Stimulated activated CD4-positive, alpha-beta T cell treated with anti-CD3 and anti-CD28 coated beads, Interleukin-15, amount 100 ng/mL, for 24 hours (primary cell): ENCODE results near the gene DDA1.
"Not testable (repeated sequence)": the region's sequence is repeated elsewhere in the genome, so short reads cannot be mapped to it uniquely, and the experiment has no call there.

Source experiments
- DNase-seq: peaks from one replicate; pipeline ENCODE4 v3.0.0-alpha.2; 2020

The DDA1 gene

DNA sequence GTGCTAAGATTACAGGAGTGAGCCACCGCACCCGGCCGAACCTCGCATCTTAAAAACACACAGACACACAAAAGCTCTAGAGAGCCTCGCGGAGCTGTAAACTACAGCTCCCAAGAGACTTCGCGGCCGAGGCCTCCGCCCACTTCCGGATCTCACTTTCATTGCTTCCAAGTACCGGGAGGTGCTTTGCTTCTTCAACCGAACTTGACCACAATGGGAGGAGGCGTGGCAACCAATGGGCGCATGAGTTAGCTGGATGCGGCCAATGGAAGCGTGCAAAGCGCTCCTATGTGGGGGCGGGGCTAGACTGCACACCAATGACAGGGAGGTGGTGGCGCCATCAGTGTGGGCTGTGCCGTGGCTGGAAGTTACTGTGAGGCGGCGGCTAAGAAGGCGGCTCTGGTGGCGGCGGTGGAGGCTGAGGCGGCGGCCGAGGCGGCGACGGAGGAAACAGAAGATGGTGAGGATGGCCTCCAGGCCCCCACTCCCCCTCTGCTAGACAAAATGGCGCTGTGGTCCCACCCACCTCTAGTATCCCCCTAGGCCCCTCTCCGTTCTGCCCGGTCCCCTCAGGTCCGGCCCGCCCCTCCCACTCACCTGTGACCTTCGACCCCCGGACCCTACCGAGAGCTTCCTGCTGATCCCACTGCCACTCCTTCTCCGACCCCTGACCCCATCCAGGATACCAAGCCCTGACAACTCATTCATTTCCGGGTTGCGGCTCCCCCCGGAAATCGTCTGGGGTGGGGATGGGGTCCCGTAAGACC lies at the start of gene DDA1:
TSS of gene DDA1 (plus strand) at position 366 of the 767 bp plus-strand sequence. CDS start at position 458, 92 bp downstream.
- peak; percentile 100 for DNase-seq

DNA sequence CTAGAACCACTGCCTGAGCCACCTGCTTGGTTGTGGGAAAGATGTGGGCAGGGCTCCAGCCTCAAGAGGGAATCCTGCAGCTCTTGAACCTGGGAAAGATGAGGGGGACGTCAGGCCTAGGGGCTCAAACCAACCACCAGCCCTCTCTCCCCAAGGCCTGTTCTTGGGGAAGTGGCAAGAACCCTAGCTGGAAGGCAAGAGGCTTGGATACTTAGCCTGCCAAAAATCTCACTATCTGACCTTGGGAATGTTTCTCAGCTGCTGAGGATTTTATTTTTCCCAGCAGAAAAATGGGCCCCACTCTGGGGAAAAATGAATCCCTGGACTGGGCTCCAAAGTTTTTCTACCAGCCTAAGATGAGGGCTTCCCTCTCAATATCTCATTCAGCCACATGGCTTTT lies 49.4 kb upstream of the DDA1 start:
- no peak for DNase-seq

DNA sequence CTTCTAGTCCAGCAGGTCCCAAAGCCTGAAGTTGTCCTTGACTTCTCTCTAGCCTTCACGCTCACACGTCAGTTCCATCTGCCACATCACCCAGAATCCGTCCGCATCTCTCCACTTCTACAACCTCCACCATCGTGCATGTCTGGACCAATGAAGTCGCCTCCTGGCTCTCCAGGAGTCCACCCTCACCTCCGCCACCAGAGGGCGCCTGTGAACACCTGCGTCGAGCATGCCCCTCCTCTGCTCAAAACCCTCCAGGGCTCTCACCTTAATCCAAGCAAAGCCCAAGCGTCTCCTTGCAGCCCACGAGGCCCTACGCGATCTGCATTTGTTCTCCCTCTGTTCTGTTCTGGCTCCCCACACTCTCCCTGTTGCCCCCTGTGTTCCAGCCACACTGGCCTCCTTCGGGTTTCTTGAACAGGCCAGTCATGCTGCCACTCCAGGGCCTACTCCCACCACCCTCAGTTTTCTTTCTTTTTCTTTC lies 48.5 kb upstream of the DDA1 start:
- DNase-seq = peak; percentile 93

DNA sequence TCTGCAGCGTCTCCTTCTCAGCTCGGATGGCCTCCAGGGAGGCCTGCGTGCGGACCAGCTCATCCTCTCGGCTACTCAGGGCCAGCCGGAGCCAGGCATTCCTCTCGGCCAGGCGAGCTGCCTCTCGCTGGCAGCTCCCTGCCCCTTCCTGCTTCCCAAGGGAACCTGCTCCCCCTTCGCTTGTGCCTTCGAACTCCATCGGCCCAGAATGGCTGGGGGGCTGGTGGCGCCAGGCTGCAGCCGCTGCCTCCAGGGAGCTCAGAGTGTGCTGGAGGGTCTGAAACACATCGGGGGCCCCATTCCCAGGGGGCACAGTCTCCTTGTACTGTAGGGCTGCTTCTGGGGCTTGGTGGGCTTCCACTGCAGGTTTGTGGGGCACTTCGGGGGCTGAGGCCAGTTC lies 46.8 kb upstream of the DDA1 start:
- DNase-seq = no peak

DNA sequence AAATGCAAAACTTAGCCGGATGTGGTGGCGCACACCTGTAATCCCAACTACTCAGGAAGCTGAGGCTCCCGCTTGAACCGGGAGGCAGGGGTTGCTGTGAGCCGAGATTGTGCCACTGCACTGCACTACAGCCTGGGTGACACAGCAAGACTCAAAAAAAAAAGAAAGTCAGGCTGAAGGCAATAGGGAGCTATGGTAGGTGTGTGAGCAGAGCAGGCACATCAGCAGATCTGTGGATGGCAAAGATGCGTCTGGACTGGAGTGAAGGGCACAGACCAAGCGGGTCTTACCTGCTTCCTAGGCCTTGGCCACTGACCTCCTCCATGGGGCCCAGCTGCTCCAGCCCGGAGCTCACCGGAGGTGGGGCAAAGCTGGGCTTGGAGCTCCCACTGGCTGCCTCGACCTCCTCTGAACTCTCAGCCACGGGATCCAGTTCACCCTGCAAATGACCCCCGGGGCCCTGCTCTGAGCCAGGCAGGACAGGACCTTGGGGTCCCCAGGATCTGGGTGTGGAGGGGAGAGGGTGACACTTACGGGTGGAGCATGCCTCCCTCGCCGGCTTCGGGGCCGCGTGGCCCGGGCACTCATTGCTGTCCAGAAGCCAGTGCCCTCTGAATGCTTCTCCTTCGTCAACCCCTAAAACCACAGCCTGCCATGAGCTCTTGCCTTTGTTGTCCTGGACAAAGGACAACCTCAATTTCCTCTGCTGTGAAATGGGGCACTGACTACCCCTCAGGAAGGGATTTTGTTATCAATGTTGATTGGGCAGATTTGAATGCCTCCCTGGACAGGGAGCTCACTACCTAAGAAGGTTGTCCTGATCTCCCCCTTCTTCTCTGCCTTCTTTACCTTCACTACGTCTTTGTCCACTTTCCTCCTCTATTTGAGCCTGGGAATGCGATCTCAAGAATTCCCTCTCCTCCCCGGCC lies 45.4 kb upstream of the DDA1 start:
- no peak for DNase-seq

DNA sequence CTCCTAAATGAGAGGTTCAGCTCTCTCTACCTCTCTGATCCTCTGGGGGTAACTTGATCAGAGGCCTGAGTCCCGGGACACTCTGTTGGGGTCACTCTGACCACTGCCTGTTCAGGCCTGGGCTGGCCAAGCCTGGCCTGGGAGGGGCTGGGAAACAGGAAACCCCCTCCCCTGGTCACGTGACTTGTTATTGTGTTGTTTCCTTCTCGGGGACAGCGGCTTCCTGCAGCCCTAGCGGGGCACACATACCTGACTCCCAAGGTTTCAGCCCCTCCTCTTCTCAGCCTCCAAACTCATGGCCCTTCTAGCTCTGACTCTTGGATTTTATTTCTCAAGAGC lies 44.8 kb upstream of the DDA1 start, which contains the start of gene USHBP1:
TSS of gene USHBP1 (minus strand) at position 105 of the 339 bp plus-strand sequence. CDS start 446 bp downstream, outside the sequence.
- DNase-seq = no peak

DNA sequence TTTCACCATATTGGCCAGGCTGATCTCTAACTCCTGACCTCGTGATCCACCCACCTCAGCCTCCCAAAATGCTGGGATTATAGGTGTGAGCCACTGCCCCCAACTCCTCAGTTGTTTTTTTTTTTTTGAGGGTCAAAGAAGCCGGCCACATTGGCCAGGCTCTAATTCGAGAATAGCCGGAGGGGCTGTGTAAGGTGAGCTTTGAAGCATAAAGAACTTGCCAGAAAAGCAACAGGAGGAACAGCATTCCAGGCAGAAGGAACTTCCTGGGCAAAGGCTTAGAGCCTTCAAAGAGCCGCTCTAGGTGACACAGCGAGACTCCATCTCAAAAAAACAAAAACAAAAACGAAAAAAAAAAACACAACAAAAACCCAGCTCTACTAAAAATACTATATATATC lies 43.3 kb upstream of the DDA1 start:
- DNase-seq = no peak

DNA sequence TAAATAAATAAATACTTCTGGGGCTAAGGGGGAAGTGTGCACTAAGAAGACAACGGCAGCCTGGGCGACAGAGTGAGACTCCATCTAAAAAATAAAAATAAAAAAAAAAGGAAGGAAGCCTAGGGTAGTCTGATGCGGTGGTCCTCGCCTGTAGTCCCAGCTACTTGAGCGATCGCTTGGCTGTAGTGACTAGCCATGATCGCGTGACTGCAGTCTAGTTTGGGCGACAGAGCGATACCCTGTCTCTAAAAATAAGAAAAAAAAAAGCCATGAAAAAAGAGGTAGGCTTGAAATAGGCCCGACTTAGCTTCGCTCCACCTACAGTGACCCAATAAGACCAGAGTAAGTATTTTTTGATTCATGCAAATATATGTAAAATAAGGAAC lies 42.8 kb upstream of the DDA1 start:
- DNase-seq = no peak

DNA sequence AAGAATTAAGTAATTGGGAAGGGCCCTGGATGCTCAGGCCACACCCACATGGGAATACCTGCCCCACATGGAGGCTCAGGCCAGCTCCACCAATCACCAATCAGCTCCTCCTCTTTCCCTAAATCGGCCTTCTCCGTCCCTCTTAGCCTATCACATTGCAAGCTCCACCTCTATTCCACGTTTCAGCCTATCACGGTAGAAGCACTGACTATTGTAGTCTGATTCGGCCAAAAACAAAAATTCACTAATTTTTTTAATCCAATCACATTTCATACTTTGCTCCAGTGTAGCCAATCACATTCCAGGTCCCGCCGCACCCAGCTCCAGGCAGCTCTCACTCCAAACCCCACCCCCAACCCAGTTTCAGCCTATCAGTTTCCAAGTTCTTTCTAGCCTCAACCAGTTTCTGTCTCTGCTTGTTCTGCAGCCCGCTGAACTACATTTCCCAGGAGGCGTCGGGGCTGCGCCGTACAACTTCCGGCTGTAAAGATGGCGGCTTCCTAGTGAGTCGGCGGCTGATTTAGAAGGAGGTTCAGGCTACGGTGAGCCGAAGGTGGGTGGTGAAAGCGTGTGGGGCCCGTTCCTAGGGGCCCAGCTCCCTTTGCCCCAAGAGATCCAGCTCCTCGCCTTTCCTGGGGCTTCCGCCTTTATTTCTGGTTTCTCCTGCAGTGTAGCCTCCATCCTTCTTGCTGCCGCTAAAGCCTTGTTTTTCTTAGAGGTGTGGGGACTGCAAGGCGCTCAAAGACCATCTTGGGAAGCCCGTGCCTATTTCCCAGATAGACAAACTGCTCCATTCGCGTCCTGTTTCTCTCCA lies 42.2 kb upstream of the DDA1 start, which contains the start of gene BABAM1:
TSS of gene BABAM1 (plus strand) at position 469 of the 814 bp plus-strand sequence. CDS start 1,364 bp downstream, outside the sequence.
- peak; percentile 97 for DNase-seq

DNA sequence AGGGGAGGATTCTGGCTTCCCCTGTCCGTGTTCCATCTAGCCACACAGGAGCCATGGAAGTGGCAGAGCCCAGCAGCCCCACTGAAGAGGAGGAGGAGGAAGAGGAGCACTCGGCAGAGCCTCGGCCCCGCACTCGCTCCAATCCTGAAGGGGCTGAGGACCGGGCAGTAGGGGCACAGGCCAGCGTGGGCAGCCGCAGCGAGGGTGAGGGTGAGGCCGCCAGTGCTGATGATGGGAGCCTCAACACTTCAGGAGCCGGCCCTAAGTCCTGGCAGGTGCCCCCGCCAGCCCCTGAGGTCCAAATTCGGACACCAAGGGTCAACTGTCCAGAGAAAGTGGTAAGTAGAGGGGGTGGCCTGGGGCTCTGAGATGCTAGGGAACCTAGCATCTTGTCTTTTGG lies 40.6 kb upstream of the DDA1 start:
- no peak for DNase-seq

DNA sequence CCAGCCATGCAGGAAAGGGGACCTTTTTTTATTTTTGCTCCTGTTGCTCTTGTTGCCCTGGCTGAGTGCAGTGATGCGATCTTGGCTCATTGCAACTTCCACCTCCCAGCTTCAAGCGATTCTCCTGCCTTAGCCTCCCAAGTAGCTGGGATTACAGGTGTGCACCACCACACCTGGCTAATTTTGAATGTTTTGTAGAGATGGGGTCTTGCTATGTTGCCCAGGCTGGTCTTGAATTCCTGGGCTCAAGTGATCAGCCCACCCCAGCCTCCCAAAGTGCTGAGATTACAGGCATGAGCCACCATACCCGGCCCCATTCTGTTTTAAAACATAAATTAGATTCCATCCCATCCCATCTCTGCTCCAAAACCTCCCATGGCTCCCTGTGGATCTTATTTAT lies 34.5 kb upstream of the DDA1 start:
- DNase-seq = not testable (repeated sequence)

DNA sequence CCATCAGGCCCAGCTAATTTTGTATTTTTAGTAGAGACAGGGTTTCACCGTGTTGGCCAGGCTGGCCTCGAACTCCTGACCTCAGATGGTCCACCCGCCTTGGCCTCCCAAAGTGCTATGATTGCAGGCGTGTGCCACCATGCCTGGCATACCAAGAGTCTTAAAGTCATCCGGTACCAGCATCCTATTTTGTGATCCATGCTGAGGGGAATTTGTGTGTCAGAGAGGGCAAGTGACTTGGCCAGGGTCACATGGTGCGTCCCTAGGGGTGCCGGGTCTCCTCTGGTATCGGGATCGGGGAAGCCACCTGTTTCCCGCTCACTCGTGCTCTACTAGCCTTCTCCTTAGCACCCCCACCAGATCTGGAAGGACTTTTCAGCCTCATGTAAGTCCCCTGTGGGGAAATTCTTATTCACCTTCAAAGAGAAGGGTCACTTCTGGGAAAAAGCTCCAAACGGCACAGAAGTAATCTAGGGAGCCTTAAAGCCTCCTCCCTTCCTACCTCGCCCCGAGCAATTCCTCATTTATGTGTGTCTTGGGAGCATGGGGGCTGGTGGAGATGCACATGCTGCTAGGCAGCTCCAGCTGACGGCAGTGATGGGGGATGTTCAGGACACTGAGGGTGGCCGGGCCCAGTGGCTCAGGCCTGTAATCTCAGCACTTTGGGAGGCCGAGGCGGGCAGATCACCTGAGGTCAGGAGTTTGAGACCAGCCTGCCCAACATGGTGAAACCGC lies 33.8 kb upstream of the DDA1 start:
- DNase-seq = no peak

DNA sequence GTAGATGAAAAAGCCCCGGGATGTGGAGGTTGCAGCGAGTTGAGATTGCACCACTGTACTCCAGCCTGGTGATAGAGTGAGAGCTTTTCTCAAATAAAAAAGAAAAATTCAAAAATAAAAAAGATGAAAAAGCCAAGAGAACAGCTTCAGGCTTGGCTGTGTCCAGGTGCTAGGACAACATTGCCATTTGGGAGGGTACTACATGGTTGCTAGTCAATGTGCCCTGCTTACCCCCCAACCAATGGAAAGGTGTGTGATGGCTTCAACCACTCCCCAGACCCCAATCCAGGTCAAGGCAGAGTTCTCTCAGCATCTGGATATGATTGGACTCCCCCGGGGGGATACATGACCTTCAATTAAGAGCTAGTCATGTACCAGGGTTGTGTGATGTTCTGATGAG lies 29.9 kb upstream of the DDA1 start:
- no peak for DNase-seq

DNA sequence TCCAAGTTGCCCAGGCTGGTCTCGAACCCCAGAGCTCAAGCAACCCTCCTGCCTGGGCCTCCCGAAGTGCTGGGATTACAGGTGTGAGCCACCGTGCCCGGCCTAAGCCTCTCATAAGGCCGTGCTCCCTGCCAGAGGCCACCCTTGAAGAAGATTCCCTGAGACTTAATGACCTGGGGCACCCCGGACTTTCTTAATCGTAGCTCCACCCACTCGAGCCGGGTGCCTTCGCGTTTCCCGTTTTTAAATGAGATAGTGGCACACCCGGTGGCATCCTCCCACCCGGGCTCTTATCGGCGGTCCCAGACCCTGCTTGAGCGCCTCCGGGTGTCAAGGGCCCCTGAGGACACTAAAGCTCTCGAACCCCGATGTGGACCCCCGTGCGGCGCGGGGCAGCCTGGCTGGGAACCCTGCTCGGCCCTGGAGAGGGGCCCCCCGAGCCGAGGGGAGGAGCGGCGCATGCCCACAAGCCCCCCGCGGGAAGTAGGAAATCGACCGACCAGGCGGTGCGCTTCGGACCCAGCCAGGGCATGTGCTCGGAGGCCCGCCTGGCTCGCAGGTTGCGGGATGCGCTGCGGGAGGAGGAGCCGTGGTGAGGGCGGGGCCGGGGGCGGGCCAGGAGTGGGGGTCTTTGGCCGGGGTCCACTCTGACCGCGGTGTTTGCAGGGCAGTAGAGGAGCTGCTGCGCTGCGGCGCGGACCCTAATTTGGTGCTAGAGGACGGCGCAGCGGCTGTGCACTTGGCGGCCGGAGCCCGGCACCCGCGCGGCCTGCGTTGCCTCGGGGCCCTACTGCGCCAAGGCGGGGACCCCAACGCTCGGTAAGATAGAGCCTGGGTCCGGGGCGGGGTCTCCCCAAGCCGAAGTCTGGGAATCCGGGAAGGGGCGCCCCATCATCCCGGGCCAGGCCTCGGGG lies 27.7 kb upstream of the DDA1 start, which contains the start of gene ANKLE1:
TSS of gene ANKLE1 (plus strand) at position 511 of the 914 bp plus-strand sequence. CDS start at position 531, 20 bp downstream.
- DNase-seq = peak; percentile 65

DNA sequence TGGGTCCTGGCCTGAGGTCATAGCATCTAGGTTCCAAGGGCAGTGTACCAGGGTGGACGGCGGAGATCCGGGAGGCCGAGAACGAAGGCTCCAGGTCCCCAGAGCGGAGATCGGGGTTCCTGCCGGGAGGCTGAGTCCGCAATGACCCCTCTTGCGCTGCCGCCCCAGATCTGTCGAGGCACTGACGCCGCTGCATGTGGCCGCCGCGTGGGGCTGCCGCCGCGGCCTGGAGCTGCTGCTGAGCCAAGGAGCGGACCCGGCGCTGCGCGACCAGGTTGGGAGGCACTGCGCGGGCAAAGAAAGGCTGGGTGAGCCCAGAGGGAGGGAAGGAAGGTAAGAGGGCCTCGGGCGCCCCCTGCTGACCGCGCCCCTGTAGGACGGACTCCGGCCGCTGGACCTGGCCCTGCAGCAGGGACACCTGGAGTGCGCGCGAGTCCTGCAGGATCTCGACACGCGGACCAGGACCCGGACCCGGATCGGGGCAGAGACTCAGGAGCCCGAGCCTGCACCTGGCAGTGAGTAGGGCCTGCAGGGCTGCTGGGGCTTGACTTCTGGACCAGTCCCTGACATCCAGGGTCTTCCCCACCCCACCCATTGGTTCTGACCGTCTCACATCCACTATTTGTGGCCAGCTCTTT lies 26.8 kb upstream of the DDA1 start:
- DNase-seq = peak; percentile 88

DNA sequence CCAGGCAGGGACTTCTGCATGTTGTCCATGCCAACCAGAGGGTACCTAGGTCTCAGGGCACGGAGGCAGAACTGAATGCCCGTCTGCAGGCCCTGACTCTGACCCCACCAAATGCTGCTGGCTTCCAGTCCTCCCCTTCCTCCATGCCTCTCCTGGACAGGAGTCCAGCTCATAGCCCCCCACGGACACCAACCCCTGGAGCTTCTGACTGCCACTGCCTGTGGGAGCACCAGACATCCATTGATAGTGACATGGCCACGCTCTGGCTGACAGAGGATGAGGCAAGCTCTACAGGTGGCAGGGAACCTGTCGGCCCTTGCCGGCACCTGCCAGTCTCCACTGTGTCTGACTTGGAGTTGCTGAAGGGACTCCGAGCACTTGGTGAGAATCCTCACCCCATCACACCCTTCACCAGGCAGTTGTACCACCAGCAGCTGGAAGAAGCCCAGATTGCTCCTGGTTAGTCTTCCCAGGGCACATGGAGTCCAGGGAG lies 25.8 kb upstream of the DDA1 start:
- DNase-seq = no peak

DNA sequence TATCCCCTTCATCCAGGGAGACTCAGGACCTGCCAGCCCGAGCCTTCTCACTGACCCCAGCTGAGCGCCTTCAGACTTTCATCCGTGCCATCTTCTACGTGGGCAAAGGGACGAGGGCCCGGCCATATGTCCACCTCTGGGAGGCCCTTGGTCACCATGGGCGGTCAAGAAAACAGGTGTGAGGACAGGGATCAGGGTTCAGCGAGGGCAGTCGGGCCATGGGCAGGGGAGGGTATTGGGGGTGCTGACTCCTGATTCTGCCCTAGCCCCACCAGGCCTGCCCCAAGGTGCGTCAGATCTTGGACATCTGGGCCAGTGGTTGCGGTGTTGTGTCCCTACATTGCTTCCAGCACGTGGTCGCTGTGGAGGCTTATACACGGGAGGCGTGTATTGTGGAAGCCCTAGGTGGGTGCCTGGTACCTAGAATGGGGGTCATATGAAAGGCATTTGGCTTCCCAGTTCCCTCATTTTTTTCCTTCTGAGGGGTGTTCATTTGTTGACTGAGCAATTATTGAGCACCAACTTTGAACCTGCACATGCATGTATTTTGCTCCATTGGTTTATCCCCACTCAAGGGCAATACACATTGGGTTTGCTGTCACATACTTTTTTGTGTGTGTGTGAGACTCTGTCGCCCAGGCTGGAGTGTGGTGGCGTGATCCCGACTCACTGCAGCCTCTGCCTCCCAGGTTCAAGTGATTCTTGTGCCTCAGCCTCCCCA lies 23.8 kb upstream of the DDA1 start:
- DNase-seq = no peak

DNA sequence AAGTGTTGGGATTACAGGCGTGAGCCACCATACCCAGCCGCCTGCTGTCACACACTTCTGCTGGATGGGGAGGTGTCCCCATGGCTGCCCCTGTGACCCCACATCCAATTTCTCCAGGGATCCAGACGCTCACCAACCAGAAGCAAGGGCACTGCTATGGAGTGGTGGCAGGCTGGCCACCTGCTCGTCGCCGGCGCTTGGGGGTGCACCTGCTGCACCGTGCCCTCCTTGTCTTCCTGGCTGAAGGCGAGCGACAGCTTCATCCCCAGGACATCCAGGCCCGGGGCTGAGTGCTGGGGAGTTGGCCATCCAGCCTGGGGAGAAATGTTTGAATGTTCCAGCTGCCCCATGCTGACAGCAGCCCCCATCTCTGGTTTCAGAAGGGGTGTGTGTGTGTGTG lies 23.1 kb upstream of the DDA1 start:
- DNase-seq = no peak

DNA sequence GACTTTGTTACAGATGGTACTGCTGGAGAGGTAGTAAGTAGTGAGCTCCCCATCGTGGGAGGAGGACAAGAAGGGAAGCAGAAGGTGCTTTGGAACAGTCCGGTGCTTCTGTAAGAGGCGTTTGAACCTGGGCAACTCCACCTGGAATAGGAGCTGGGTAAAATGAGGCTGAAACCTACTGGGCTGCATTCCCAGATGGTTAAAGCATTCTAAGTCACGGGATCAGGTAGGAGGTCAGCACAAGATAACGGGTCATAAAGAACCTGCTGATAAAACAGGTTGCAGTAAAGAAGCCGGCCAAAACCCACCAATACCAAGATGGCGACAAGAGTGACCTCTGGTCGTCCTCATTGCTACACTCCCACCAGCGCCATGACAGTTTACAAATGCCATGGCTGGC lies 22.6 kb upstream of the DDA1 start:
- DNase-seq = no peak
